CD1c-positive myeloid dendritic cell (primary cell): ENCODE data around the gene POLR1B.
A peak's percentile ranks its signal among the peaks of the same experiment; 100 is the strongest.
"Not testable (repeated sequence)": the region's sequence is repeated elsewhere in the genome, so short reads cannot be mapped to it uniquely, and the experiment has no call there.

Source experiments
- DNase-seq: peaks from one replicate; pipeline ENCODE4 v3.0.0-alpha.2; 2016; ENCODE audit errors: extremely low spot score

POLR1B gene, protein sequence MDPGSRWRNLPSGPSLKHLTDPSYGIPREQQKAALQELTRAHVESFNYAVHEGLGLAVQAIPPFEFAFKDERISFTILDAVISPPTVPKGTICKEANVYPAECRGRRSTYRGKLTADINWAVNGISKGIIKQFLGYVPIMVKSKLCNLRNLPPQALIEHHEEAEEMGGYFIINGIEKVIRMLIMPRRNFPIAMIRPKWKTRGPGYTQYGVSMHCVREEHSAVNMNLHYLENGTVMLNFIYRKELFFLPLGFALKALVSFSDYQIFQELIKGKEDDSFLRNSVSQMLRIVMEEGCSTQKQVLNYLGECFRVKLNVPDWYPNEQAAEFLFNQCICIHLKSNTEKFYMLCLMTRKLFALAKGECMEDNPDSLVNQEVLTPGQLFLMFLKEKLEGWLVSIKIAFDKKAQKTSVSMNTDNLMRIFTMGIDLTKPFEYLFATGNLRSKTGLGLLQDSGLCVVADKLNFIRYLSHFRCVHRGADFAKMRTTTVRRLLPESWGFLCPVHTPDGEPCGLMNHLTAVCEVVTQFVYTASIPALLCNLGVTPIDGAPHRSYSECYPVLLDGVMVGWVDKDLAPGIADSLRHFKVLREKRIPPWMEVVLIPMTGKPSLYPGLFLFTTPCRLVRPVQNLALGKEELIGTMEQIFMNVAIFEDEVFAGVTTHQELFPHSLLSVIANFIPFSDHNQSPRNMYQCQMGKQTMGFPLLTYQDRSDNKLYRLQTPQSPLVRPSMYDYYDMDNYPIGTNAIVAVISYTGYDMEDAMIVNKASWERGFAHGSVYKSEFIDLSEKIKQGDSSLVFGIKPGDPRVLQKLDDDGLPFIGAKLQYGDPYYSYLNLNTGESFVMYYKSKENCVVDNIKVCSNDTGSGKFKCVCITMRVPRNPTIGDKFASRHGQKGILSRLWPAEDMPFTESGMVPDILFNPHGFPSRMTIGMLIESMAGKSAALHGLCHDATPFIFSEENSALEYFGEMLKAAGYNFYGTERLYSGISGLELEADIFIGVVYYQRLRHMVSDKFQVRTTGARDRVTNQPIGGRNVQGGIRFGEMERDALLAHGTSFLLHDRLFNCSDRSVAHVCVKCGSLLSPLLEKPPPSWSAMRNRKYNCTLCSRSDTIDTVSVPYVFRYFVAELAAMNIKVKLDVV

GRCh38 chr2:112542123-112542983 is at the start of gene POLR1B:
POLR1B (plus strand) TSS chr2:112542465; CDS start chr2:112542495, 30 bp downstream.
- peak; percentile 86 for DNase-seq

DNA sequence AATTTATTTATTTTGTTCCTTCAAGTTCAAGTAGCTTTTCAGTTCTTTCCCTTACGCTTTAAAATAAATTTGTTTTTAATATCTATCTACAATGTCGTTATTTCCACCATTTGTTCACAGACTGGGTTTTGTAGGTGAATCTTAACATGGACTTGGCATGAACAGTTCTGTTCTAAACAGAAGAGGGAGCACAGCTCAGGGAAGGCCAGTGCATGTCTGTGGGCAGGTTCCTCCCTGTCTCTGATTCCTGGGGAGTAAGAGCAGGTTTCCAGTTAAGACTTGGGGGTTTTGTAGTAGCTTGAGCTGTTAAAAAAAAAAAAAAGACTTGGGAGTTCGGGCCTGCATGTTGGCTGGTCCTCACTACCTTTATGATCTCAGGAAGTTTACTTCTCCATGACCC is 49.2 kb upstream of the POLR1B start:
- DNase-seq, result no peak

DNA sequence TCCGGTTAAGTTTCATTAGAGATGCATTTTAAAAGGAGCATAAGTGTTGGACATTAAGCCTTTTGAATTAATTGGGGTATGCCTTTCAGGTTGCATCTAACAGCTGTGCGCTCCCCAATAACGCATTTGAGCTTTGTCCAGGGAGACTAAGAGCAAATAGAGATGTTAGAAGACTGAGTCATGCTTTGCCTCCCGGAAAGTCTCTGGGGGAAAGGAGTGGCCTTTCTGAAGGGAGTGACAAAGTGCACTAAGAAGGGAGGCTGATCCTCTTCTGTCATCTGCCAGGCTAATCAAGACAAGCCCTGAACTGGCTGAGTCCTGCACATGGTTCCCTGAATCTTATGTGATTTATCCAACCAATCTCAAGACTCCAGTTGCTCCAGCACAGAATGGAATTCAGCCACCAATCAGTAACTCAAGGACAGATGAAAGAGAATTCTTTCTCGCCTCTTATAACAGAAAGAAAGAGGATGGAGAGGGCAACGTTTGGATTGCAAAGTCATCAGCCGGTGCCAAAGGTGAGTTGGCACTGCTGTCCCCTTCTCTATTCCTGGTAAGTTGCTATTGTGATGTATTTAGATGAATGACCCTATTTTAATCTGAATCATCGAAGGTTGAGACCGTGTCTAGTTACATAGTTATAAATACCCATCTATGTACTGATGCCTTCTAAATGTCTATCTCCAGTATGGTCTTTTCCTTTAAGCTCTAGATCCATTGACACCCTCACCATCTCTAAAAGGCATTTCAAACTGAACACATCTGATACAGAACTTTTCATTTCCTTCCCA is 48.2 kb upstream of the POLR1B start:
- DNase-seq, result no peak

DNA sequence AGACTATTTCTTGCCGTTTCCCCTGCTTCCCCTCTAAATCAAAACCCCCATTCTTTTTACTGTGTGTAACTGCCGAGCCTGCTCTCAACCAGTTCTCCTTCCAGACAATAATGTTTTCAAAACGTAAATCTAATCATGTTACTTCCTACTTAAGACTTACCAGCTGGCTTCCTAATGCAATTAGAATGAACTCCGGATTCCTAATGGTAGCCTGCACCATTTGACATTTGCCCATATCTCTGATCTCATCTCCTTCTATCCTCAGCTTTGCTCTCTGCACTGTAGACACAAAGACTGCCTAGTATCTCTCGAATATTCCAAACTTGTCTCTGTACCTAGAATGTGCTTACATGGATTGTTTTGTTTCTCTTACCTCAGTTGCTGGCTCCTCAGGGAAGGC is 47.4 kb upstream of the POLR1B start:
- no peak for DNase-seq

- DNase-seq, result not testable (repeated sequence)
Observed at GRCh38 chr2:112495878-112496277, 46.4 kb upstream of the POLR1B start.

- peak; percentile 65 for DNase-seq
Observed at GRCh38 chr2:112500850-112501484, 41.3 kb upstream of the POLR1B start.

- not testable (repeated sequence) for DNase-seq
Observed at GRCh38 chr2:112509239-112509998, 32.8 kb upstream of the POLR1B start.

DNA sequence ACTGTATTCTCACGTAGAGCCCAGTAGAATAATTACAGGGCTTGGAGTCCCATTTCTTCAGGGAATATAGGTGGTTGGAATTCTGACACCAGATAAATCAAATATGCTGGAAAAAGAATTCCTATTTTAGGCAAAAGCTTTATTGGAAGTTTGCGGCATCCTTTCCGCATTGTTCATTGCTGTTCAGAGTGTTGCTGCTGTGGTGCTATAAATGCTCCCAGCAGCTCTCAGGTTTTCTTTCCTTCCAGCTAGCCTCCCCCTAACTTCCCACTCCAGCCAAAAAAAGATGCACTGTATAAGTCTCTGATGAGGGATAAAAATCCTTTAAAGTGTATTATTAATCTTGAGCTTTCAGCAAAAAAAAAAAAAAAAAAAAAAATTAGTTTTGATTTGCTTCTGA is 25.5 kb upstream of the POLR1B start:
- no peak for DNase-seq

GRCh38 chr2:112518807-112519206 is 23.5 kb upstream of the POLR1B start:
- no peak for DNase-seq

- no peak for DNase-seq
Observed at GRCh38 chr2:112519506-112519905, 22.8 kb upstream of the POLR1B start.

- no peak for DNase-seq
Observed at GRCh38 chr2:112520234-112520783, 22.0 kb upstream of the POLR1B start.

DNA sequence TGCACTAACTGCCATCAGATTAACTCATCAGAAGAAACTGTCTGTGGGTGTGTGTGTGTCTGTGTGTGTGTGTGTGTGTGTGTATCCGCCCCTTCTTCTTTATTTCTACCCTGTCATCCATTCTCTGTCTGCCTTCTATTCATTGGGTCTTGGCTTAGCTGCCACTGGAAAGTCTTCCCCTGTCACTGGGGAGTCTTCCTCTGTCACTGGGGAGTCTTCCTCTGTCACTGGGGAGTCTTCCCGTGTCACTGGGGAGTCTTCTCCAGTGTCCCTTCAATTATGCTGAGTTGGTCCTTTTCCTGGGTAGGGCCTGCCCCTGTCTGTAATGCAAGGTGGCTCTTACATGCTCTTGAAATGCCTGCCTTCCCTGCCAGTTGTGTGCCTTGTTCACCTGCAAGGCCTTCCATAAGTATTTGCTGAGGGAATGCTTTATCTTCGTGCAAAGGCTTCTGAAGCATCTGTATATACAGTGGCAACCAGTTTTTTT is 18.9 kb upstream of the POLR1B start:
- DNase-seq, result no peak

DNA sequence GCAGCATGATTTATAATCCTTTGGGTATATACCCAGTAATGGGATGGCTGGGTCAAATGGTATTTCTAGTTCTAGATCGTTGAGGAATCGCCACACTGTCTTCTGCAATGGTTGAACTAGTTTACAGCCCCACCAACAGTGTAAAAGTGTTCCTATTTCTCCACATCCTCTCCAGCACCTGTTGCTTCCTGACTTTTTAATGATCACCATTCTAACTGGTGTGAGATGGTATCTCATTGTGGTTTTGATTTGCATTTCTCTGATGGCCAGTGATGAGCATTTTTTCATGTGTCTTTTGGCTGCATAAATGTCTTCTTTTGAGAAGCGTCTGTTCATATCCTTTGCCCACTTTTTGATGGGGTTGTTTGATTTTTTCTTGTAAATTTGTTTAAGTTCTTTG is 18.0 kb upstream of the POLR1B start:
- DNase-seq, result not testable (repeated sequence)

- DNase-seq, result peak; percentile 29
Observed at GRCh38 chr2:112528541-112528940, 13.7 kb upstream of the POLR1B start.

- DNase-seq, result peak; percentile 50
Observed at GRCh38 chr2:112529757-112530156, 12.5 kb upstream of the POLR1B start.

- DNase-seq, result no peak
Observed at GRCh38 chr2:112530728-112531127, 11.5 kb upstream of the POLR1B start.

DNA sequence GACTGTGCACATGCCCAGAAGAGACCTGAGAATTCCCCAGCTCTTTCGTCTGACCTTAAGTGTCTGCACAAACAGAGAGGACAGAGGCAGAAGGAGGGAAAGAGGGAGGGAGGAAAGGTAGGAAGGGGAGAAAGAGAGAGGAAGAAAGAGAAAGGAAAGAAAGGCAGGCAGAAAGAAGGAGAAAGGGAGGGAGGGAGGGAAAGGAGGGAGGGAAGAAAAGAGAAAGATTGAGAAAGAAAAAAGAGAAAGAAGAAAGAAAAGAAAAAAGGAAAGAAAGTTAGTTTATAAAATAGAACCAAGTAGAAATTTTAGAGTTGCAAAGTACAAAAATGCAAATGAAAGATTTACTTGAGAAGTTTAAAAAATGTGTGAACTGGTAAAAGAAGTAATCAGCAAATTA is 7.4 kb upstream of the POLR1B start:
- no peak for DNase-seq

- DNase-seq, result not testable (repeated sequence)
Observed at GRCh38 chr2:112536665-112537064, 5.6 kb upstream of the POLR1B start.

DNA sequence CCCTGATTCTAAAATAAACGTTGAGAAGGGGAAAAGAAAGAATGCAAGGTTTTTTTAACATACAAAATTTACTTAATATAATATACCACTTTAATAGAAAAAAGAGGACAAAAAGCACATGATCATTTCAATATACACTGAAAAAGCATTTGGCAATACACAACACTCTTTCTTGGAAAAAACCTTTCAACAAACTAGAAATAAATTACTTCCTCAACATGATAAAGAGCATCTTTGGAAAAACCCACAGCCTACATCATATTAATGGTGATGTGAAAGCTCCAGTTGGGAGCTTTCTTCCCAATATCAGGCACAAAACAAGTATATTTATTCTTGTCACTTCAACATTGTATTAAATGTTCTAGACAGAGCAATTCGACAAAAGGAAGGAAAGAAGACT is 3.0 kb upstream of the POLR1B start:
- DNase-seq, result no peak
